ENCODE data around the gene WHRN.
A peak's percentile ranks its signal among the peaks of the same experiment; 100 is the strongest.

Gene WHRN

DNA sequence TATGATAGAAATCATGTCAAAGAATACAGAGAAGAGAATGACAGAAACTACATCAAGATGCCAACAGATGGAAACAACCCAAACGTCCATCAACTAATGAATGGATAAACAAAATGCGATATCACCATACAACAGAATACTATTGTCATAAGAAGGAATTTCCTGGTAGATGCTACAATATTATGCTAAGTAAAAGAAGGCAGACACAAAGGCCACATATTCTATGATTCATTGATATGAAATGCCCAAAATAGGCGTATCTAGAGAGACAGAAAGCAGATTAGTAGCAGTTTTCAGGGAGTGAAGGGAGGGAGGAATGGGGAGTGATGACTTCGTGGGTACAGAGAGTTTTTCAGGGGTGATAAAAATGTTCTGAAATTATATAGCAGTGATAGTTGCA is 59.2 kb downstream of the WHRN start:
- DNase-seq: no peak

DNA sequence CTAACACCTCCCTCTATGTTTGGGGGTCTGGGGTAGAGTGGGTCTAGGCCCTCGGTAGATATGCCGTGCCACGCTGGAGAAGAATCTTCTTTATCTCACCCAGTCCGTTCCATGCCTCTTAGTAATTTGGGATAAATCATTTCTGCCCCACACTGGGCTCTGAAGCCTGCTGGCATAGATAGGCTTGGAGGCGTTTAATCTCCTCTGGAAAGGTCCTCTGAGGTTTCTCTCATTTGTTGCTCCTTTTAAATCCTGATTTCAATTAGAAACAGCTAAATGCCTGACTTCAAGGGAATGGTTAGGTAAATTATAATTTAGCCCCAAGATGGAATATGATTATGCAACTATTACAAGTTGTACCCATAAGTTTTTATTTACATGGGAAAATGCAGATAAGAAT is 59.7 kb downstream of the WHRN start:
- no peak for DNase-seq

- no peak for DNase-seq
Measured at GRCh38 chr9:114442022-114442421, 63.3 kb downstream of the WHRN start.

DNA sequence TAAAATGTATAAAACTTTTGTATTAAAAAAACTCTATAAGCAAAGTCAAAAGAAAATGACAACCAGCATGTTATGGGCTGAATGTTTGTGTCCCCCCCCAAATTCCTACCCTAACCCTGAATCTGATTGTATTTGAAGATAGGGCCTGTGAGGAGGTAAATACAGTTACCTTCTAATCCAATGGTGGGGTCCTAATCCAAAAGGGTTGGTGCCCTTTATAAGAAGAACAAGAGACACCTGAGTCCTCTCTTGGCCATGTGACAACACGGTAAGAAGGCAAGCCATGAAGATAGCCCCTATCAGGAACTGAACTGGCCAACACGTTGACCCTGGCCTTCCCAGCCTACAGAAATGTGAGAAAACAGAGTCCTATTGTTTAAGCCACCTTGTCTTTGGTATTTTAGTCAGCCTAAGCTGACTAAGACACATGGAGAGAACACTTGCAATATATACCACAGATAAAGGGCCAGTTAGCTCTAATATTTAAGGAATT is 67.8 kb downstream of the WHRN start:
- DNase-seq: no peak

- DNase-seq: peak; percentile 29
Measured at GRCh38 chr9:114434878-114435311, 70.4 kb downstream of the WHRN start.

DNA sequence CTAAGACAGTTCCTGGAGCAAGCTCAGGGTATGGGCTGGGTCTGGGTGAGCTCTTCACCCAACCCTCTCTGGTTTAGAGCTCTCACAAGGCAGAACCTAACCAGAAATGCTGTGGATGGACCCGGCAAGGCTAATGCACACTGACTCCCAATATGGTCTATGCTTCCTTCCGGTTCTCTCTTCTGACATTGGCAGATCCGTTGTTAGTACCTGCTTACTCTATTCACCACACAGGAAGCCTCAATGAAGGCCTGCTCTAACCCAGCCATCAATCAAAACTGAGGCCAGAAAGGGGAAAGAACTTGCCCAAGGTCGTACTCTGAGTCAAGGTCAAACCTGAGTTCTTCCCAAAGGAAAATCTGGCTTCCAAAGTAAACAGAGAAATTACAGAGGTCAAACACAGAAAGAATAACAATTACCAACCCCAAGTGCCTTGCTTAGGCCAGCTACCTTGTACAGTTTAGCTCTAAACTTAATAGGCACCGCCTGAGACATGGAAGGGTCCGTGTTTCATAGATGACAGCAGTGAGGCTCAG is 71.5 kb downstream of the WHRN start:
- no peak for DNase-seq

GRCh38 chr9:114433086-114433485 is 72.2 kb downstream of the WHRN start:
- no peak for DNase-seq

DNA sequence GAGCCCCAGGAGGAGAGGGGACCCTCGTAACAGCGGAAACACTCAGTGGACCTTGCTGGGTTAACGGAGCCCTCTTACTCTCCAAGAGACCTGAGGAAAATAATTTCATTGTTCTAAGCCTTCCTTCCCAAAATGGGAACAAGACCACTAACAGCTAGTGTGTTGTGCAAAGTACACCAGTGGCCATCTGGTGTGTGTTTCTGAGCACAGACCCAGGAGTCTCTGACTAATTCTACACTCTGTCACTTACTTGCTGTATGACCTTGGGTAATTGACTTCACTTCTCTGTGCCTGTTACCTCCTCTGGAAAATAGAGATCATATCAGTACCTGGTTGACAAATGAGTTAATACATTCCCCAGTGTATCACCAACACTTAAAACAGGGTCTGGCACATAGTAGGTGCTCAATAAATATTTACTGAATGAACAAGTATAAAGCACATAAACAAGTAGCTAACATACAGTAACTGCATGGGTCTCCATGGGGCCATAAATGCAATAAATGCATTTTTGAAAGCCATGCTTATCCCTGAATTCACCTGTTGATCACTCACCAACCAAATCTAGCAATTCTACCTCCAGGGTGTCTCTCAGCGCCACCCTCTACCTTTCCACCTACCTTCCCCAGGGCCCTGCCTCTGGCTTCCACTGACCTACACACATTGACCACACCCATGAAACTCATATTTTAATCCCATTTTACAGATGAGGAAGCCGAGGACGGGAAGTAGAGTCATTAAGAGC is 72.8 kb downstream of the WHRN start:
- DNase-seq: no peak

GRCh38 chr9:114431770-114432169 is 73.5 kb downstream of the WHRN start:
- DNase-seq: no peak

DNA sequence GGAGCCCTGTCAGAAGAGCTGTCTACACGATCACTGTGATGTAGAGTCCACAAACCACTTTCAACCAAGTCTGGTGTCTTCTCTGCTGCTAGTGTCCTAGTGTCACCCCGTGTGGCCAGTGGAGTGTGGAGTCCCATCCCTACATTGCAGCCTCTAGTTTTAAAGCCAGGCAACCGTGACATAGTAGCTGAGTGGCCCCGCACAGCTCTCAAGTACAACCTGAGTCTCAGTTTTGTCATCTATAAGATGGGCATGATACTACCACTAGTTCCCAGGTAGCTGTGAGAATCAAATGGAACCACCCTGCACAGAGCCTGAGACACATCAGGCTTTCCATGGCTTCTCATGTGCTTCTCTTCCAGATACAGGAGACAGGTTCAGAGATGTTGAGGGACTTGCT is 74.3 kb downstream of the WHRN start:
- no peak for DNase-seq

GRCh38 chr9:114430457-114430856 is 74.8 kb downstream of the WHRN start:
- DNase-seq: peak; percentile 48

DNA sequence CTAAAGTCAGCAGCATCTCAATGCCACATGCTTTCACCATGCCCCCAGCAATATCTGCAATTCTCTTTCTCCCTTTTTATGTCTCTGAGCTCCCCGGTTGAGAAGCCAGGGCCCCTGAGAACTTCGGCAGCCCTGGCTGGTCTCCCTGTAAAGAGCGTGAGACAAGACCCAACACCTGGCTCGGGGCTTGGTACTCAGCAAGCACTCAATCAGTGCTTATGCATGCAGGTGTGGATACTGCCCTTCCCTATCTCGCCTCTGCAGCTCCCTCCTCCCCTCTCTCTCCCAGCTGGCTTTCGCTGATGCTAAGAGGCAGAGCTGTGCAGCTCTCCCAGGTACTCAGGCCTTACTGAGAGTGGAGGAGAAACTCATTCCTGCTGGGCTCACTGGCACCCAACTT is 75.8 kb downstream of the WHRN start:
- no peak for DNase-seq

GRCh38 chr9:114428466-114428865 is 76.8 kb downstream of the WHRN start:
- DNase-seq: no peak

GRCh38 chr9:114427644-114428043 is 77.6 kb downstream of the WHRN start:
- DNase-seq: no peak

- DNase-seq: no peak
Measured at GRCh38 chr9:114426046-114426948, 79.0 kb downstream of the WHRN start.

DNA sequence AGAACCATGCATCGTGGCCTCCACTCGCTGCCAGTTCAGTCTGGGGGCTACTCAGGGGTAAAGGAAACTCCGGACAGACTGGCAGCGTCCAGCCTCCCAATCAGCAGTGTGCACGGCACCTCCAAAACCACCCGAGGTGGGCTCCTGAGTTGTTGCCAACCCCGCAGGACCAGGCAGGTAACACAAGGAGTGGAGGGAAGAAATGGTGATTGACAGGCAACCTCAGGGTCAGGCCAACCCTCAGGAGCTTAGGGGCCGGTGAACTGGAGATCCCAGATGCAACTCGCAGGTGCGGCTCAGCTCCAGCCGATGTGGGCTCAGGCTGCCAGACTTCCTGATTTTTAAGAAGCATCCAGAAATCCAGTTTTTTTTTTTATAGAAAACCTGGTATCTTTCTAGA is 80.1 kb downstream of the WHRN start:
- DNase-seq: no peak

DNA sequence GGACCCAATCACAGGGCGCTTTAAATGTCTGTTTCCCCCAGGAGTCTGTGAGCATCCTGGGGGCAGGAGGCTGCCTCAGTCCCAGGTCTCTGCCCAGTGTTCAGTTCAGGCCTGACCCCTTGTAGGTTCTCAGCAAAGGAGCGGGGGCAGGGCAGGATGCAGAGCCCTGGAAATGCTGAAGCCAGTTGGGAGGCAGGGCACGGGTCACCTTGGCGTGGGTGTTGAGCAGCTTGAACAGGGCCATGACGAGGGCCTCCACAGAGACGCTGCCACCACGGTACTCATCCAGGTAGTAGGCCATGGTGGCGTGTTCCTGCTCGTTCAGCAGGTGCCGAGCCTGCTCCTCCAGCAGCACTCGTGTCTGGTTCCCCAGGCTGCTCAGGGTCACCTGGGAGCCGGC is 81.1 kb downstream of the WHRN start:
- DNase-seq: no peak

- DNase-seq: no peak
Measured at GRCh38 chr9:114423181-114423580, 82.1 kb downstream of the WHRN start.

DNA sequence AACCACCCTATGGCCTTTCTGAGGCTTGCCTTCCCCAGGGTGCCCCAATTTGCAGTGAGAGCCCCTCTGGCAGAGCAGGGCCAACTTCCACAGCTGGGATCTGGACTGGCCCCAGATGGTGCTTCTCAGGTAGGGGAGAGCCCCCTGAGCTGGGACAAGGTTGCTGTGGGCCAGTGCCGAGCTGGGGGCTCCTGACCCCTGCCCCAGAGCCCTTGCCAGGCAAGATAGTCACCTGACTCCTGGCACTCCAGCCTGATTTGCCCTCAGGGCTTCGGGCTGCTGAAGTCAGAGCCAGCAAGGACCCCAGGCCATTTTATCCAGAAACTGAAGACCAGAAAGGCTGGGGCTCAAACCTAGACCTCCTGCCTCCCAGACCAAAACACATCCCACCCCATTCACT is 84.1 kb downstream of the WHRN start:
- DNase-seq: no peak

DNA sequence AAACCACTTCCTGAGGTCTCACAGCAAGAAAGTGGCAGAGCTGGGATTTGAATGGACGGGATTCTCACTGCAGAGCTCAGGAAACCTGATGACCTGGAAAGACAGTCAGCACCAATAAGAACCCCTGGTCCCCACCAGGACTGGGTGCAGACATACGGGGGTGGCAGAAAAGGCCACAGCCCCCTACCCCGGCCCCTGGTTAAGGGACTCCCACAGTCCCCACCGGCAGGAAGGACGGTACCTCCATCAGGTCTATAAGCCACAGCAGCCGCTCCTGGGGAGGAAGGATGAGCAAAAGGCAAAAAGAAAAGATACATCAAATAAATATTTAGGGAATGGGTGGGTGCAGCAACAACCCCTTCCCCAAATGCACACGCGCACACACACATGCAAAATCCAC is 85.5 kb downstream of the WHRN start:
- no peak for DNase-seq

DNA sequence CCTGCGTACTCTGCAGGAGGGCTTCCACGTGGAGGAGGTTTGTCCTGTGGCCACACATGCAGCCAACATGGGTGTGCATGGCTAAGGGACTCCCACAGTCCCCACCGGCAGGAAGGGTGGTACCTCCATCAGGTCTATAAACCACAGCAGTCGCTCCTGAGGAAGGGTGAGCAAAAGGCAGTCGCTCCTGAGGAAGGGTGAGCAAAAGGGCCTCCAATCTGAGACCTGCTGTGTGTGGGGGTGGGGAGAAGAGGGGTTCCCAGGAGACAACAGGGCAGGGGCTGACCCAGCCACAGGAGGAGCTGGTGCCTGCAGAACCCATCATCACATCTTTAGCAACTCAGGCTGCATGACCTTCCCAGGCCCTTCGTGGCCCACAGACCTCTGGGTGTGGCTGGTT is 87.2 kb downstream of the WHRN start:
- DNase-seq: no peak

GRCh38 chr9:114417511-114417910 is 87.8 kb downstream of the WHRN start:
- DNase-seq: no peak

- no peak for DNase-seq
Measured at GRCh38 chr9:114416906-114417305, 88.4 kb downstream of the WHRN start.

- no peak for DNase-seq
Measured at GRCh38 chr9:114416290-114416689, 89.0 kb downstream of the WHRN start.
